Vagina (tissue), 2 donors: ENCODE results near the gene PAX2. TPM values are rescaled to one million over a fixed set of nuclear protein-coding genes. Genes with fewer than 3 reads are reported as not detected.

Experiments
- DNase-seq, 2 donors: peaks; one replicate each; pipeline ENCODE4 v3.0.0-alpha.2; 2017; ENCODE audit errors: extremely low spot score in 2 of 2
- H3K27ac ChIP-seq: fragments of 200-600 bp; sonication (generic); one replicate; pipeline ENCODE4 v1.5.1; 2019
- H3K27me3 ChIP-seq: fragments of 200-600 bp; sonication (generic); one replicate; pipeline ENCODE4 v1.5.1; 2019
- H3K36me3 ChIP-seq, 2 donors: fragments of 200-600 bp; sonication (generic); one replicate each; pipeline ENCODE4 v1.5.1; 2017 to 2019
- H3K4me1 ChIP-seq: fragments of 200-600 bp; sonication (generic); one replicate; pipeline ENCODE4 v1.5.1; 2019
- H3K4me3 ChIP-seq, 2 donors: fragments of 200-600 bp; sonication (generic); 1 replicate in 1 of 2; 2 replicates in 1 of 2; pipeline ENCODE4 v1.5.1; 2016 to 2019
- H3K9me3 ChIP-seq: fragments of 200-600 bp; sonication (generic); one replicate; pipeline ENCODE4 v1.5.1; 2019
- POLR2A ChIP-seq, 2 donors: fragments of 450-650 bp; IDR thresholded peaks; one replicate each; pipeline ENCODE4 v1.6.1; 2017; ENCODE audit warnings: antibody characterized with exemption in 2 of 2, mild to moderate bottlenecking in 2 of 2, moderate library complexity in 2 of 2
- POLR2AphosphoS5 ChIP-seq, 2 donors: sonication (generic); formaldehyde crosslinking; IDR thresholded peaks; one replicate each; pipeline ENCODE4 v1.9.0; 2017; ENCODE audit warnings: antibody characterized with exemption in 2 of 2, mild to moderate bottlenecking in 2 of 2, low read depth in 1 of 2; ENCODE audit not compliant: insufficient read depth in 1 of 2
- intact Hi-C: fragments of 100-400 bp; cut with DNase I; formaldehyde crosslinking; loops from one replicate; pipeline ENCODE4 v1.15.1; 2023
- total RNA-seq: library from RNA; depleted of rRNA; stranded (reverse); fragments of >200 nt; gene quantifications from one replicate; pipeline ENCODE4 v1.2.3, GENCODE V29; 2016
- TF ChIP-seq, protein P1 (sequence below), 3 experiments: fragments of 450-650 bp in 2 of 3; fragments of 200-600 bp in 1 of 3; sonication (generic) in 1 of 3; IDR thresholded peaks; one replicate each; pipeline ENCODE4 v1.5.1; 2017 to 2019; ENCODE audit warnings: antibody characterized with exemption in 3 of 3, mild to moderate bottlenecking in 2 of 3, moderate library complexity in 2 of 3

Gene PAX2
- total RNA-seq, 1 donor from 2014 or later: not detected

DNA sequence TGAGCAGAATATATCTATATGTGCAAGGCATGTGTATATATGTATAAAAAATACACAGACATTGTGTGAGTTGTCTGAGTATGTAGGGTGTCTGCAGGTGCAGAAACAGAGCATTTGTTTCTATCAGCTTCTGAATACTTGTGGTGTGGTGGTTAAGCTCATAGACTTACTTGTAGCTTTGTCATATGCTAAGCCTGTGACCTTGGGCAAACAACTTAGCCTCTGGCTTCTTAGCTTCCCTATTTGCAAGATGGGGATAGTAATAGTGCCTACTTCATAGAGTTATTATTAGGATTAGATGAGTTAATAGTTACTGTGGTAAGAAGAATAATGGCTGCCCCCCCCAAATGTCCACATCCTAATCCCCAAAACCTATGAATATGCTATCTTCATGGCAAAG is 28.2 kb upstream of the PAX2 start:
- no peak overlapping the region for H3K4me3 ChIP-seq
- H3K9me3 ChIP-seq: no peaks in the 10 kb centered on the region
- peaks cover 6% of the 10 kb centered on the region for H3K4me1 ChIP-seq
- TF ChIP-seq, protein P1, sequence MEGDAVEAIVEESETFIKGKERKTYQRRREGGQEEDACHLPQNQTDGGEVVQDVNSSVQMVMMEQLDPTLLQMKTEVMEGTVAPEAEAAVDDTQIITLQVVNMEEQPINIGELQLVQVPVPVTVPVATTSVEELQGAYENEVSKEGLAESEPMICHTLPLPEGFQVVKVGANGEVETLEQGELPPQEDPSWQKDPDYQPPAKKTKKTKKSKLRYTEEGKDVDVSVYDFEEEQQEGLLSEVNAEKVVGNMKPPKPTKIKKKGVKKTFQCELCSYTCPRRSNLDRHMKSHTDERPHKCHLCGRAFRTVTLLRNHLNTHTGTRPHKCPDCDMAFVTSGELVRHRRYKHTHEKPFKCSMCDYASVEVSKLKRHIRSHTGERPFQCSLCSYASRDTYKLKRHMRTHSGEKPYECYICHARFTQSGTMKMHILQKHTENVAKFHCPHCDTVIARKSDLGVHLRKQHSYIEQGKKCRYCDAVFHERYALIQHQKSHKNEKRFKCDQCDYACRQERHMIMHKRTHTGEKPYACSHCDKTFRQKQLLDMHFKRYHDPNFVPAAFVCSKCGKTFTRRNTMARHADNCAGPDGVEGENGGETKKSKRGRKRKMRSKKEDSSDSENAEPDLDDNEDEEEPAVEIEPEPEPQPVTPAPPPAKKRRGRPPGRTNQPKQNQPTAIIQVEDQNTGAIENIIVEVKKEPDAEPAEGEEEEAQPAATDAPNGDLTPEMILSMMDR (IDR thresholded peaks at IDR 0.05): no peak
- H3K27ac ChIP-seq: no peak overlapping the region
- no peaks in the 10 kb centered on the region for H3K36me3 ChIP-seq
- no peak for DNase-seq
- no peaks in the 10 kb centered on the region for H3K27me3 ChIP-seq
- intact Hi-C loops: no loop called here

DNA sequence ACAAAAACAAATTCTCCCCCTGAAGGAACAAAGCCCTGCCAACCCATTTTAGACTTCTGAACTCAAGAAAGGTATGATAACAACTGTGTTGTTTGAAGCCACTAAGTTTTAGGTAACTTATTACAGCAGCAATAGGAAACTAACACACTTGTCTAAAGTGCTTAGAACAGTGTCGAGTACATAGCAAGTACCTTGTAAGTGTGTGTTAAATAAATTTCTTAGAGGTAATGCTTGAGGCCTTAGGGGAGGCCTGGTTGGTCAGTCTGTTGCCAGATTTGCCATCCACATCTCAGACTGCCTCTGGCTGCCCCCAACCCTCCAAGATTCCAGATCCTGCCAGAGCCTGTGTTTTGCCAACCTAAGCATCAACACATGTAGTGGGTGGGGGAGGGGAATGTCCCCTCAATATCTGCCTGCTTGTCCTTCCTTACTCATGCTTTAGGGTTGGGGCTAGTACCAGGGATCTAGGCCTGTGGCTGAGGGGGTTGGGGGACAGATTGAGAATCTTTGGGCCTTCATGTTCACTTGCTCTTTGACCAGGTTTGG is 27.1 kb upstream of the PAX2 start:
- Histone ChIP-seq H3K4me1 (peaks cover 6% of the 10 kb centered on the region), H3K27ac (no peak overlapping the region), H3K4me3 (no peak overlapping the region), H3K9me3 (no peaks in the 10 kb centered on the region), H3K36me3 (no peaks in the 10 kb centered on the region), H3K27me3 (no peaks in the 10 kb centered on the region)
- intact Hi-C loops: no loop called here
- DNase-seq: no peak
- no peak for TF ChIP-seq POLR2A (IDR thresholded peaks at IDR 0.05)
- no peak for TF ChIP-seq POLR2AphosphoS5 (IDR thresholded peaks at IDR 0.05; ENCODE audit: insufficient read depth in 1 of 2, low read depth in 1 of 2)
- TF ChIP-seq, protein P1 (IDR thresholded peaks at IDR 0.05): no peak

DNA sequence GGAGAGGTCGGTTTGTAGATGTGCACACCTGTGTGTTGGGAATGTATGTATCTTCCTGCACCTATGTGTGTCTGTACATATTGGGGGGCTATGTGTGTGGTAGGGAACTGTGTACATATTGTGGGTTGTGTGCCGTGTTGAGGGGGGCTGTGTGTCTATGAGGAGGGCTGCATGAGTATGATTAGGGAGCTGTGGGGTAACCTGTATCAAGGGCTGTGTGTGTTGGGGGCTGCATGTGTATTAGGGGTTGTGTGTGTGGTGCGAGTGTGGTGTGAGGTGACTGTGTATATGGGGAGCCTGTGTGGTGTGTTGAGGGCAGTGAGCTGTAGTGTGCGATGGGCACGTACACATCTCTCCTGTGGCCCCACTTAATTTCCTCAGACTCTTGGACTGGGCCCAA is 22.2 kb upstream of the PAX2 start:
- Histone ChIP-seq H3K27ac (no peak overlapping the region), H3K36me3 (no peaks in the 10 kb centered on the region), H3K27me3 (peaks cover 7% of the 10 kb centered on the region), H3K4me3 (no peak overlapping the region), H3K9me3 (no peaks in the 10 kb centered on the region), H3K4me1 (no peaks in the 10 kb centered on the region)
- intact Hi-C loops: no loop called here
- no peak for TF ChIP-seq POLR2AphosphoS5 (IDR thresholded peaks at IDR 0.05; ENCODE audit: insufficient read depth in 1 of 2, low read depth in 1 of 2)
- TF ChIP-seq, protein P1 (IDR thresholded peaks at IDR 0.05): no peak
- TF ChIP-seq POLR2A (IDR thresholded peaks at IDR 0.05): no peak
- no peak for DNase-seq

DNA sequence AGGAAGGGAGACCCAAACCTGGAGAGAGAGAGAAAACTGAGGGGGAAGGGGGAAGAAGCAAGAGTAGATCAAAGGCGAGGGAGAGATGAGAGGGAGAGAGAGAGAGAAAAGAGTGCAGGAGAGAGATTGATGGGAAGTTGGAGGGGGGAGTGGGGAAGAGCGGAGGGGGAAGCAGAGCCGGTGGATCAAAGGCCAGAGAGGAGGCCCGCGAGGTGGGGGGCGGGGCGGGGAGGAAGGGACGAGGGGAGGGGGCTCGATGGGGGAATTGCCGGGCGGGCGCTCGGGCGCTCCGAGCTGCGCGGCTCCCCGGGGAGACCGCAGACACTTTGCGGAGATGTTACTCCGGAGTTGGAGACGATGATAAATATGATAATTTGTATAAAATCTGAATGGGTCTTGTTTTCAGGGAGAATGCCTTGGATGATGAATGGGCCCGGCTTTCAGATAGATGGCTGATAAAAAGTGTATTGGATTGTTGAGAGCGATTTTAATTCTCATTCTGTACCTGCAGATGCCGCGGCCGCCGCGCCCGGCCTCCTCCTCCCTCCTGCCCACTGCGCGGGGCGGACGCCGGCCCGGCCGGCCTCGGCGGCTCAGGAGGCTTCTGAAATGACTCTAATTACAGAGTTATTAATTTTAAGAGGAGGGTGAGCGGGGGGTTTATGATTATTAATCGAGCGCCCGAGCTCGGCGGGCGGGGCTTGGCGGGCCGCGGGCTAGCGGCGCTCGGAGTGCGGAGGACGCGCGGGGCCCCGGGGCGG is 21.4 kb upstream of the PAX2 start:
- no peak overlapping the region for H3K27ac ChIP-seq
- DNase-seq: no peak
- intact Hi-C loops: no loop called here
- peaks cover 2% of the 10 kb centered on the region for H3K4me1 ChIP-seq
- H3K4me3 ChIP-seq: no peak overlapping the region
- no peaks in the 10 kb centered on the region for H3K36me3 ChIP-seq
- TF ChIP-seq POLR2A (IDR thresholded peaks at IDR 0.05): no peak
- no peak for TF ChIP-seq POLR2AphosphoS5 (IDR thresholded peaks at IDR 0.05; ENCODE audit: insufficient read depth in 1 of 2, low read depth in 1 of 2)
- TF ChIP-seq, protein P1 (IDR thresholded peaks at IDR 0.05): no peak
- no peaks in the 10 kb centered on the region for H3K9me3 ChIP-seq
- peaks cover 11% of the 10 kb centered on the region for H3K27me3 ChIP-seq

DNA sequence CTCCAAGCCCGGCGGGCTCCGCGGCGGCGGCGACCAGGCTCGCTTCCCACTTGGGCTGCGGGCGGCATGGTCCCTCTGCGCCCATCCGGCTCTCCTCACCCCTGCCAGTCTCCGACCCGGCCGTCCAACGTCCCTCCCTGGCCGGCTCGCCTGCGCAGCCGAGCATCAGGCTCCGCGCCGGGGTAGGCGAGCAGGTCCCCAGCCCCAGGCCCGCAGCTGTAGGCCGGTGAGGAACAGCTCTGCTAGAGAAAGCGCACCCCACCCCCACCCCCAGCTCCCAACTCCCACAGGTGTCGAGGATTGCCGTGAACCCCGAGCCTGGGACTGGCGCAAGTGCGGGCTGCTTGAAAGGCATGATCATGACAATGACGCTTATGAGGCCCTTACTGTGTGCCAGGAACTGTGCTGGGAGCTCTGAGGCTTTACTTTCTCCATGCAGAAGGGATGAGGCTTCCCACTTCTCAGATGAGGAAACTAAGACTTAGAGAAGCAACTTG is 20.8 kb upstream of the PAX2 start:
- H3K4me1 ChIP-seq: peaks cover 8% of the 10 kb centered on the region
- no peak for DNase-seq
- no peaks in the 10 kb centered on the region for H3K9me3 ChIP-seq
- intact Hi-C loops: no loop called here
- no peak overlapping the region for H3K27ac ChIP-seq
- TF ChIP-seq POLR2AphosphoS5 (IDR thresholded peaks at IDR 0.05; ENCODE audit: insufficient read depth in 1 of 2, low read depth in 1 of 2): no peak
- no peak for TF ChIP-seq POLR2A (IDR thresholded peaks at IDR 0.05)
- TF ChIP-seq, protein P1 (IDR thresholded peaks at IDR 0.05): no peak
- H3K27me3 ChIP-seq: peaks cover 13% of the 10 kb centered on the region
- no peaks in the 10 kb centered on the region for H3K36me3 ChIP-seq
- no peak overlapping the region for H3K4me3 ChIP-seq
